ENCODE data around the gene PSD2.
A peak's percentile ranks its signal among the peaks of the same experiment; 100 is the strongest.

Gene PSD2

GRCh38 chr5:139814191-139814601 lies 18.6 kb downstream of the PSD2 start:
- DNase-seq, result no peak

- DNase-seq, result no peak
Measured at GRCh38 chr5:139814704-139815280, 19.2 kb downstream of the PSD2 start.

- peak; percentile 2 for DNase-seq
Measured at GRCh38 chr5:139816566-139816965, 21.0 kb downstream of the PSD2 start.

DNA sequence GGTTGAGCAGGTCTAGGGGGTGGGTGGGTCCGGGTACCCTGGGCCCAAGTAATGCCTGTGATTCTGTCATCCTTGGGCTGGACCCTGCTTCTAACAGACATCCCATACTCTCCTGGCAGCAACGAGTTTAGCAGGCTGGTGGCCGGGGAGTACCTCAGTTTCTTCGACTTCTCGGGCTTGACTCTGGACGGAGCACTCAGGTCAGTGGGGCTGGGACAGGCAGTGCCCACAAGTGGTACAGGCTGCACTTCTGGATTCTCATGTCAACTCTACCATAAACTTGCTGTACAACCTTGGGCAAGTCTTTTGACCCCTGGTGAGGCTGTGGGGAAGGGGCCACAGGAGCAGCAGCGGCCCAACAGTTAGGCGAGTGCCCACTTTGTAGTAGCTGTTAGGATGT lies 21.8 kb downstream of the PSD2 start:
- peak; percentile 5 for DNase-seq

- DNase-seq, result no peak
Measured at GRCh38 chr5:139817970-139818369, 22.4 kb downstream of the PSD2 start.

GRCh38 chr5:139820130-139820529 lies 24.5 kb downstream of the PSD2 start:
- DNase-seq, result peak; percentile 2

- DNase-seq, result peak; percentile 1
Measured at GRCh38 chr5:139820606-139821005, 25.0 kb downstream of the PSD2 start.

DNA sequence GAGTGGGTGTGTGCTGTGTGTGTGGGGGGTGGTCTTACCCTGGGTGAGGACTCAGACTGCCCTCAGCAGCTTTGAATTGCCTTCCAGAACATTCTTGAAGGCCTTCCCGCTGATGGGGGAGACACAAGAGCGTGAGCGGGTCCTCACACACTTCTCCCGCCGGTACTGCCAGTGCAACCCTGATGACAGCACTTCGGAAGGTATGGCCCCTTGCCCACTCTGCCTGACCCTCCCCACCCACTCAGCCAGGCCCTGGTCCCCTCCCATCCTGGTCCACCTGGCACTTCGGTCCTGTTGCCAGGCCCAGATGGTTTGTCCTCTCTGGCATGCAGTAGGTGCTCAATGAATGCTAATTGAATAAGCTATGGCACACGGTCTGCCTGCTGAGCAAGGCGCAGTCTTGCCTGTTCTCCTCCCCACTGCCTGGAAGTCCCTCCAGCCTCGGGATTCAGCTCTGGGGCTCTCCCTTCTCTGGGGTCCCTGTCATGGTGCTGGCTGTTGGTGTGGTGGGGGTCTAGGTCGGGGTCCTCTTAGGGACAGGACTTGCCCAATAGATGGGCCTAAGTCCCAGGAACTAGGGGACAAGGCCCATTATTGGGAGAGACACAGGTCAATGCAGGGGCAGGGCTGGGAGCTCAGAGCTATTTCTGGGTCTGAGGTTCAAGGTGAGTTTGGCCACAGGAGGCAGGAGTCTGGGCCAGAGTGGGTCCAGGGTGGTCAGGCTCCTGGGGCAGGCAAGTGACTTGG lies 26.4 kb downstream of the PSD2 start:
- DNase-seq, result peak; percentile 10

GRCh38 chr5:139822553-139823425 lies 27.2 kb downstream of the PSD2 start:
- peak; percentile 5 for DNase-seq

GRCh38 chr5:139823757-139824355 lies 28.2 kb downstream of the PSD2 start:
- peak; percentile 3 for DNase-seq

DNA sequence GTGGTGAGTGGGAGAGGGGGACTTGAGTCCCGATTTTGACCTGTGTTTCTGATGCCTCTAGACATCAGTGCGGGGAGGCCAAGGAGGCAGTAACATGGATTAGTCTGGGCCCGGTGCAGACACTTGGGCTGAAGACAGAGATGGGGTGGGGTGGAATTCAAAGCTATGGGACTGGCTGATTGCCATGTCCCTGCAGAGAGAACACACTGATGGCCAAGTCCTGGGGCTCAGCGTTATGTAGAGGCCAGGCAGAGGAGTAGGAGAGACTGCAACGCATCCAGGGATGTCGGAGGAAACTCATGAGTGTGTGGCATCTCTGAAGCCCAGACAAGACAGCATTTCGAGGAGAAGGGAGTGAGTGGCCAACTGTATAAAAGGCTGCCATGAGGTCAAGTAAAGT lies 30.1 kb downstream of the PSD2 start:
- DNase-seq, result peak; percentile 1

GRCh38 chr5:139828207-139828895 lies 32.7 kb downstream of the PSD2 start:
- DNase-seq, result no peak

DNA sequence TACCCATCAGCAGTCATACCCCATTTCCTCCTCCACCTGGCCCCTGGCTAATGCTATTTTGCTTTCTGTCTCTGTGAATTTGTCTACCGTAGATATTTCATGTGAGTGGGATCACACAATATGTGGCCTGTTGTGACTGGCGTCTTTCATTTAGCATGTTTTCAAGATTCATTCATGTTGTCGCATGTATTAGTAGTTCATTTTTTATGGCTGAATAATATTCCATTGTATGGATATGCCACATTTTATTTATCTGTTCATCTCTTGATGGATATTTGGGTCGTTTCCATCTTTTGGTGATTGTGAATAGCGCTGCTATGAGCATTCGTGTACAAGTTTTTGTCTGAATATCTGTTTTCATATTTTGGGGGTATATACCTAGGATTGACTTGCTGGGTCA lies 33.9 kb downstream of the PSD2 start:
- DNase-seq, result no peak

DNA sequence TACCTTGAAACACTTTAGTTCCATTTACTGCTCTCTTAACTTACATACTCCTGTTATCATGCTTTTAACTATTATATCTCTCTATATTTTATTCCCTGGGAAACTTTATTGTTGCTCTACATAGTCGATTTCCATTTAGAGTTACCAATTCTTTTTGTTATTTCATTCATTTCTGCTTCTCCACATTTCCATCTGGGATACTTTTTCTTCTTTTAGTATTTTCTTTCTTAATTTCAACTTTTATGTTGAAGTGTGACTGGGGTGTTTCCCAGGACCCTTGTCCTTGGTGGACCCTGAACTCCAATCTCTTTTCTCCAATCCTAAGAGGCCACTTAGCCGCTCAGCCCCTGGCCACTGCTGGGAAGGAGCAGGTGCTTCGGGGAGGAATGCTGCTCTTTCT lies 36.0 kb downstream of the PSD2 start:
- DNase-seq, result no peak

GRCh38 chr5:139833525-139833924 lies 37.9 kb downstream of the PSD2 start:
- DNase-seq, result no peak

DNA sequence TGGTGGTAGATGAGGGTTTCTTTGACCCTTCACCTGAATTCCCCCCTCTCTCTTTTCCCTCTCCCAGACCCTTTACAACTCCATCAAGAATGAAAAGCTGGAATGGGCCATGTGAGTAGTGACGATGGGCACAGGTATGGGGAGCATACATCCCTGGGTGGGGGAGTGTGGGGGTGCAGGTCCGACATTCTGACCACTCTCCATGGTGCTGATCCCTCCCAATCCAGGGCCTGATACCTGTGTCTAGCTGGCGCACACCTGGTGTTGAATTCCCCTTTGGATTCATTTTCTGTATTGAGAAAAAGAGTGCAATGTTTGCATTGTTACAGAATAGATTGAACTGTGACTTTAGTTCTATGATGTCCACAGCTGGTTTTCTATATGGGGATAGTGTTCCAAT lies 40.0 kb downstream of the PSD2 start:
- DNase-seq, result no peak

DNA sequence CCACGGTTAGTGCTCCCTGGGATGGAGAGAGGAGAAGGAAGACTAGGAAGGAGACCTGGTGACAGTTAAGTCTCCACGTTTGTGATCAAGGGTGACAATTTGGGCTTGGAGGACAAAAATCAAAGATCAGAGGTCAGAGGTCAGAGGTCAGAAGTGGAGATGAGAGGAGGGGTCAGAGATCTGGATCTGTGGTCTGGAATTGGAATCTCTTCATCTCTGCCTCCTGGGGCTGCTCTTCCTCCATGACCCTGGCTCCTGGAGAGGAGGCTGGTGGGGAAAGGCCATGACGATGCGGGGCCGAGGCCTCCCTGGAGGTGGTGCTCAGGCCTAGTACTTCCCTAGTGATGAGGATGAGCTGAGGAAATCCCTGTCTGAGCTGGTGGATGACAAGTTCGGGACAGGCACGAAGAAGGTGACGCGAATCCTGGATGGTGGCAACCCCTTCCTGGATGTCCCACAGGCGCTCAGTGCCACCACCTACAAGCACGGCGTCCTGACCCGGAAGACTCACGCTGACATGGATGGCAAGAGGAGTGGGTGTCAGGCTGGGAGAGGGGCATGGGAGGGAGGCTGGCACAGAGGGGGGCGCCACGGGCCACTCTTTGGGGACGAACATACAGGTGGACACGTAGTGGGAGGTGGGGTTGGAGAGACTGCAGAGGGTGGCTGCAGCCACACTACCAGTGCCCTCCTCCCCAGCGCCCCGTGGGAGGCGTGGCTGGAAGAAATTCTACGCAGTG lies 41.0 kb downstream of the PSD2 start:
- no peak for DNase-seq

- DNase-seq, result no peak
Measured at GRCh38 chr5:139837711-139838380, 42.2 kb downstream of the PSD2 start.

- no peak for DNase-seq
Measured at GRCh38 chr5:139838381-139839197, 43.0 kb downstream of the PSD2 start.

- no peak for DNase-seq
Measured at GRCh38 chr5:139839232-139839815, 43.7 kb downstream of the PSD2 start.
